Stimulated activated naive CD8-positive, alpha-beta T cell treated with anti-CD3 and anti-CD28 coated beads, Interleukin-15, Interleukin-2, amounts not matched to agents 100 ng/mL and 50 ng/mL, for 24 hours (primary cell): ENCODE measurements around the gene OLIG2.

Experiments
- H3K27ac Mint-ChIP-seq: one replicate; pipeline ENCODE4 v1.8.0; 2021; ENCODE audit warnings: mild to moderate bottlenecking, mixed read lengths
- H3K27me3 Mint-ChIP-seq: one replicate; pipeline ENCODE4 v1.8.0; 2021; ENCODE audit warnings: mixed read lengths
- H3K36me3 Mint-ChIP-seq: one replicate; pipeline ENCODE4 v1.8.0; 2021; ENCODE audit warnings: low read depth, mixed read lengths
- H3K4me1 Mint-ChIP-seq: one replicate; pipeline ENCODE4 v1.8.0; 2021; ENCODE audit warnings: low read depth, mixed read lengths
- H3K4me3 Mint-ChIP-seq: one replicate; pipeline ENCODE4 v1.8.0; 2021; ENCODE audit warnings: mild to moderate bottlenecking, mixed read lengths
- H3K9me3 Mint-ChIP-seq: one replicate; pipeline ENCODE4 v1.8.0; 2021; ENCODE audit warnings: mixed read lengths

OLIG2 gene

DNA sequence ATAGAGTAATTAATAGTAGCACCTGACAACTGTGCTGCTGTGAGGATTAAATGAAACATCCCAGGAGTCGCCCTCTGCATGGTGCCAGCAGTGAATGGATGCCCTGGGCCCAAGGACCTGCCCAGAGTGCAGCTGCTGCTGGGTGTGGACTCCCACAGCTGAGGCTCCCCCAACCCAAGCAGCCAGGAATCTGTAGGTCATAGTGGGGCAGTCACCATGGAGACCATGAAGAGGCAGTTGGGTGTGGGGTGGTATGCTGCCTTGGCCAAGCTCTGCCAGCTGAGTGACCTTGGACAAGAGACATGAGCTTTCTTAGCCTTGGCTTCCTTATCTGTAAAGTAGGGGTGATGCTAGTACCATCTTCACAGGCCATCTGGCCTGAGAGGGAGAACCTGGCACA is 9.4 kb downstream of the OLIG2 start:
- H3K4me1 Mint-ChIP-seq = peaks cover 9% of the 10 kb centered on the region
- H3K27ac Mint-ChIP-seq = no peak overlapping the region
- H3K9me3 Mint-ChIP-seq = no peaks in the 10 kb centered on the region
- no peaks in the 10 kb centered on the region for H3K36me3 Mint-ChIP-seq
- no peak overlapping the region for H3K4me3 Mint-ChIP-seq
- peaks cover 37% of the 10 kb centered on the region for H3K27me3 Mint-ChIP-seq

GRCh38 chr21:33036430-33037162 is 10.9 kb downstream of the OLIG2 start:
- H3K9me3 Mint-ChIP-seq = no peaks in the 10 kb centered on the region
- H3K27me3 Mint-ChIP-seq = peaks cover 33% of the 10 kb centered on the region
- H3K27ac Mint-ChIP-seq = no peak overlapping the region
- no peaks in the 10 kb centered on the region for H3K36me3 Mint-ChIP-seq
- no peak overlapping the region for H3K4me3 Mint-ChIP-seq
- peaks cover 9% of the 10 kb centered on the region for H3K4me1 Mint-ChIP-seq

- no peak overlapping the region for H3K4me3 Mint-ChIP-seq
- peaks cover 9% of the 10 kb centered on the region for H3K4me1 Mint-ChIP-seq
- peaks cover 28% of the 10 kb centered on the region for H3K27me3 Mint-ChIP-seq
- no peaks in the 10 kb centered on the region for H3K36me3 Mint-ChIP-seq
- H3K27ac Mint-ChIP-seq = no peak overlapping the region
- no peaks in the 10 kb centered on the region for H3K9me3 Mint-ChIP-seq
Observed at GRCh38 chr21:33037501-33037900, 11.8 kb downstream of the OLIG2 start.

DNA sequence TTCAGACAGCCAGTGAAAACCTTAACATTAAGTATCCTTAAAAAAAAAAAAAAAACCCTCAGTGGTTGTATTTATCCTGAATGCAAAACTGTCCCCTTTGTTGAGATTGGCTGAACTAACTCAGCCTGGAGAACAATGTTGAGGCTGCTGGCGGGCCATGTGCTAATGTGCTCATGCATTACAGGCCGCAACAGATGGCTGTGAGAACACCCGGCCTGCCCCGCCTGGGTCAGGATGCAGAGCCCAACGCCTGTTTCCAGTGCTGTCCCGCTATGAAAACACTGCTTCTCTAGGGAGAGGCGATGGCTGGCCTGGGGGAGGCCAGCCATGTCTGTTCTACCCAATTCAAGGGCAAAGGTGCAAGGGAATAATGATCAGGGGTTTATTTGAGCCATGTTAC is 13.8 kb downstream of the OLIG2 start:
- Mint-ChIP-seq H3K27me3 (peaks cover 37% of the 10 kb centered on the region), H3K27ac (no peak overlapping the region), H3K36me3 (no peaks in the 10 kb centered on the region), H3K4me3 (no peak overlapping the region), H3K9me3 (no peaks in the 10 kb centered on the region), H3K4me1 (peaks cover 9% of the 10 kb centered on the region)

DNA sequence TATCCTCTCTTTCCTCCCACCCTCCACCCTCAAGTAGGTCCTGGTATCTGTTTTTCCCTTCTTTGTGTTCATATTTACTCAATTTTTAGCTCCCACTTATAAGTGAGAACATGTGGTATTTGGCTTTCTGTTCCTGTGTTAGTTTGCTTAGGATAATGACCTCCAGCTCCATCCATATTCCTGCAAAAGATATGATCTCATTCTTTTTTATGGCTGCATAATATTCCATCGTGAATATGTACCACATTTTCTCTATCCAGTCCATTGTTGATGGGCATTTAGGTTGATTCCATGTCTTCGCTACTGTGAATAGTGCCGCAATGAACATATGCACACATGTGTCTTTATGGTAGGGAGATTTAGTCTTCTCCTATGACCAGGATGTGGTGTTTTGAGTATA is 14.5 kb downstream of the OLIG2 start:
- Mint-ChIP-seq H3K9me3 (no peaks in the 10 kb centered on the region), H3K4me1 (peaks cover 9% of the 10 kb centered on the region), H3K27ac (no peak overlapping the region), H3K36me3 (no peaks in the 10 kb centered on the region), H3K27me3 (peaks cover 39% of the 10 kb centered on the region), H3K4me3 (no peak overlapping the region)

- peaks cover under 1% of the 10 kb centered on the region for H3K4me1 Mint-ChIP-seq
- no peak overlapping the region for H3K27ac Mint-ChIP-seq
- no peaks in the 10 kb centered on the region for H3K36me3 Mint-ChIP-seq
- no peak overlapping the region for H3K4me3 Mint-ChIP-seq
- H3K27me3 Mint-ChIP-seq = peaks cover 47% of the 10 kb centered on the region
- no peaks in the 10 kb centered on the region for H3K9me3 Mint-ChIP-seq
Observed at GRCh38 chr21:33041981-33042380, 16.2 kb downstream of the OLIG2 start.

GRCh38 chr21:33042812-33043211 is 17.1 kb downstream of the OLIG2 start:
- Mint-ChIP-seq H3K4me1 (no peaks in the 10 kb centered on the region), H3K9me3 (no peaks in the 10 kb centered on the region), H3K4me3 (no peak overlapping the region), H3K27ac (no peak overlapping the region), H3K36me3 (no peaks in the 10 kb centered on the region), H3K27me3 (peaks cover 50% of the 10 kb centered on the region)

DNA sequence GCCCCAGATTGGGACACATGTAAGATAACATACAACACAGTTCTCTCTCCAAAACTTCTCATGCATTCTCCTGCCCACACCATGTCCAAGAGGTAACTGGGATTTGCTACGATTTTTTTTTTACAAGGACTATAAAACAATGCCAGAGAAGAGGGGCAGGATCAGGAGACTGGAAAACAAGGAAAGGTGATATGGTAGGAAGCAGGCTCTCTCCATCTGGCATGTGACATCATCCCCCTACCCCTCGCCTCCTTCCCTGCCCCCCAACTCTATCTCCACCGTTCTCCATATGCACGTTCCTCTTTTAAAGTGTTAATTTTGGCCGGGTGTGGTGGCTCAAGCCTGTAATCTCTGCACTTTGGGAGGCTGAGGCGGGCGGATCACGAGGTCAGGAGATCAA is 20.7 kb downstream of the OLIG2 start:
- Mint-ChIP-seq H3K9me3 (no peaks in the 10 kb centered on the region), H3K4me3 (no peak overlapping the region), H3K4me1 (no peaks in the 10 kb centered on the region), H3K27ac (no peak overlapping the region), H3K36me3 (no peaks in the 10 kb centered on the region), H3K27me3 (peaks cover 44% of the 10 kb centered on the region)

DNA sequence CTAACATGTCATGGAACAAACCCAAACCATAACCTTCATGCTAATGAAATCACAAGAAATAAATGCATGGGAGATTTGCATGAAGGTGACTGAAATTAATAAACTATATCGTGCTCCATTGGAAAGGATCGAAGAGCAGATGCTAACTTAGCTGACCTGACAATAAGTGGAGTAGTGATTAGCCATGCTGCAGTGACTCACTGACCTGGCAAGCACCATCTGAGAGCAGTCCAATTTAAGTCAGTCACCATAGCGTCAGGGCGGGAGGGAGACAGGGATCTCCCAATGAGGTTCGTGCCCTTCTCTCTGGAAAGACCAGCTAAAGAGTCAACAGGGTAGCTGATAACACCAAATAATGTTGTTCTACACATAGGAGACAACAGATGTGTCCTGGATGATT is 21.5 kb downstream of the OLIG2 start:
- H3K27me3 Mint-ChIP-seq = peaks cover 39% of the 10 kb centered on the region
- no peaks in the 10 kb centered on the region for H3K36me3 Mint-ChIP-seq
- no peak overlapping the region for H3K27ac Mint-ChIP-seq
- H3K4me3 Mint-ChIP-seq = no peak overlapping the region
- H3K4me1 Mint-ChIP-seq = no peaks in the 10 kb centered on the region
- no peaks in the 10 kb centered on the region for H3K9me3 Mint-ChIP-seq

DNA sequence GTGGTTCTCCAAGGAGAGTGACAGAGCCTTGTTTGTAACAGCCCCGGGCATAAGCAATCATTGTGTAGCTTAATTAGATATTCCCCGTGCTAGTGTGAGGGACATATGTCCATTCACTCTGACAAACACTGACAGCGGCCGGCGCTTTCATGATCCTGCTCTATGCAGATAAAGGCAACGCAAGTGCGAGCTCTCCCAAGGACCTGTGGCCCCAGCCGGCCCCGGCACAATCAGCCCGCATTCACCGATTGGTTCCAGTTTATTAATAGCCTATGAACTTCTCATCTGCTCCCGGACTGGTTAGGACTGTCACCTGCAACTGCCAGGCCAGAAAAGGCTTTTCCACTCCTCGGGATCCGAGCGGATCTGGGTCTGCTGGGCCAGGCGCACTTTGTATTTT is 26.2 kb downstream of the OLIG2 start:
- H3K27me3 Mint-ChIP-seq = peaks cover 24% of the 10 kb centered on the region

GRCh38 chr21:33053951-33054350 is 28.2 kb downstream of the OLIG2 start:
- Mint-ChIP-seq H3K27ac (no peak overlapping the region), H3K36me3 (no peaks in the 10 kb centered on the region), H3K4me1 (peaks cover under 1% of the 10 kb centered on the region), H3K9me3 (no peaks in the 10 kb centered on the region), H3K27me3 (peaks cover 9% of the 10 kb centered on the region), H3K4me3 (no peak overlapping the region)

More for the DNA sequence above, 26.2 kb downstream of the OLIG2 start:
- H3K36me3 Mint-ChIP-seq = no peaks in the 10 kb centered on the region
- H3K4me1 Mint-ChIP-seq = no peaks in the 10 kb centered on the region
- no peaks in the 10 kb centered on the region for H3K9me3 Mint-ChIP-seq
- H3K27ac Mint-ChIP-seq = no peak overlapping the region
- no peak overlapping the region for H3K4me3 Mint-ChIP-seq

DNA sequence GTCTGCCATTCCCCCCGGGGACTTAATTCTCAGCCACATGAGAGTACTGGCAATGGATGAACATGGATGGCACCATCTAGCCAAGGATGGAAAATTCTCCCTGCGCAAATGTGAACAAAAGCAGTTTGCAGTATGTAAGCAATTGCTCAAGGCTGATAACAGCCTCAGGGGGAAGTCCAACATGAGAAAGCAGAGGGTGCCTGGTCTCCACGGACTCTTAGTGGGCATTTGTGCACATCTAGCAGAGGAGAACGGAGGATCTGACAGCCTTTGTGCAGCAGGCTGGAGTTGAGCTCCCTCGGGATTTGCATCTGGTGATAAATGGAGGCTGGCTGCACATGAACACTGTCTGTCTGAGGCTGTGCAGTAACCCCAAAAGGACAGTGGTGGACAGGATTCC is 30.3 kb downstream of the OLIG2 start:
- H3K27me3 Mint-ChIP-seq = peaks cover 9% of the 10 kb centered on the region
- no peak overlapping the region for H3K4me3 Mint-ChIP-seq
- peaks cover 6% of the 10 kb centered on the region for H3K4me1 Mint-ChIP-seq
- no peaks in the 10 kb centered on the region for H3K36me3 Mint-ChIP-seq
- H3K9me3 Mint-ChIP-seq = no peaks in the 10 kb centered on the region
- H3K27ac Mint-ChIP-seq = no peak overlapping the region

- no peak overlapping the region for H3K4me3 Mint-ChIP-seq
- no peaks in the 10 kb centered on the region for H3K9me3 Mint-ChIP-seq
- H3K4me1 Mint-ChIP-seq = peaks cover 6% of the 10 kb centered on the region
- no peaks in the 10 kb centered on the region for H3K36me3 Mint-ChIP-seq
- H3K27ac Mint-ChIP-seq = no peak overlapping the region
- H3K27me3 Mint-ChIP-seq = peaks cover 15% of the 10 kb centered on the region
Observed at GRCh38 chr21:33057385-33057940, 31.7 kb downstream of the OLIG2 start.

- Mint-ChIP-seq H3K9me3 (no peaks in the 10 kb centered on the region), H3K27ac (no peak overlapping the region), H3K27me3 (peaks cover 22% of the 10 kb centered on the region), H3K4me1 (peaks cover 6% of the 10 kb centered on the region), H3K36me3 (no peaks in the 10 kb centered on the region), H3K4me3 (no peak overlapping the region)
Observed at GRCh38 chr21:33058527-33058926, 32.8 kb downstream of the OLIG2 start.

- Mint-ChIP-seq H3K27ac (no peak overlapping the region), H3K4me3 (no peak overlapping the region), H3K36me3 (no peaks in the 10 kb centered on the region), H3K4me1 (peaks cover 6% of the 10 kb centered on the region), H3K27me3 (peaks cover 22% of the 10 kb centered on the region), H3K9me3 (no peaks in the 10 kb centered on the region)
Observed at GRCh38 chr21:33058957-33059356, 33.2 kb downstream of the OLIG2 start.

DNA sequence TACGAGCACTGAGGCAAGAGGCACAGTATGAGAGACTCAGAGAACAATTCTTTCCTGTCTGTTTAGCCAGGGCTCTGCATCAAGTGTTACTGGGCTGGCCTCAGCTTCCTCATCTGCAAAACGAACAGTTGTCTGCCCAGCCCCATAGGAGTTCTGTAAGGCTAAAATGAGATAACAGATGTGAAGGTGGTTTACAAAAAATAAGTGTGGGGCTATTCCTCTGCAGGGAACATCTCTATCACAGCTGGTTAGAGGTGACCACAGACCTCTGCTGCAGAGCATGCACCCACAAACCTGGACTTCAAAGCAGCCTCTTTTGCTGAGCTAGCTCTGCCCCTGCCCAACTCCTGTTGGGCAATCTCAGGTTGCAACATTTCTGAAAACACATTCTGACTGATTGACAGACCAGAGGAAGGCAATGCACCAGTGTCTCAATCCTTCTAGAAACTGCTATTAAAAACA is 33.7 kb downstream of the OLIG2 start:
- Mint-ChIP-seq H3K27ac (no peak overlapping the region), H3K4me1 (peaks cover 6% of the 10 kb centered on the region), H3K4me3 (no peak overlapping the region), H3K27me3 (peaks cover 21% of the 10 kb centered on the region), H3K9me3 (no peaks in the 10 kb centered on the region), H3K36me3 (no peaks in the 10 kb centered on the region)
